GM23248 (cell line): Measurements from ENCODE around the gene ADGRL4. TPM values are rescaled to one million over a fixed set of nuclear protein-coding genes. Genes with fewer than 3 reads are reported as not detected.

Experiments
- DNase-seq: peaks from one replicate; pipeline ENCODE4 v3.0.0-alpha.2; 2015
- H2AFZ ChIP-seq: fragments of 200-600 bp; sonication (generic); 2 replicates; pipeline ENCODE4 v1.6.1; 2016; ENCODE audit warnings: antibody characterized with exemption
- H3F3A ChIP-seq: fragments of 200-600 bp; sonication (generic); 2 replicates; pipeline ENCODE4 v1.6.1; 2016; ENCODE audit warnings: mild to moderate bottlenecking, antibody characterized with exemption, mixed run types; ENCODE audit not compliant: insufficient read depth
- H3K27ac ChIP-seq: fragments of 200-600 bp; sonication (generic); 2 replicates; pipeline ENCODE4 v1.5.1; 2016; ENCODE audit warnings: mild to moderate bottlenecking
- H3K27me3 ChIP-seq: fragments of 200-600 bp; sonication (generic); replicated peaks from 2 replicates; pipeline ENCODE4 v1.6.1; 2016; ENCODE audit warnings: mild to moderate bottlenecking; ENCODE audit not compliant: insufficient read depth
- H3K36me3 ChIP-seq: fragments of 200-600 bp; sonication (generic); 2 replicates; pipeline ENCODE4 v1.6.1; 2016; ENCODE audit warnings: low read depth, mild to moderate bottlenecking
- H3K4me1 ChIP-seq: fragments of 200-600 bp; sonication (generic); 2 replicates; pipeline ENCODE4 v1.6.1; 2016; ENCODE audit warnings: mild to moderate bottlenecking; ENCODE audit not compliant: insufficient read depth
- H3K4me2 ChIP-seq: fragments of 200-600 bp; sonication (generic); one replicate; pipeline ENCODE4 v1.6.1; 2016; ENCODE audit warnings: mild to moderate bottlenecking; ENCODE audit not compliant: unreplicated experiment
- H3K4me3 ChIP-seq: fragments of 200-600 bp; sonication (generic); 2 replicates; pipeline ENCODE4 v1.5.1; 2016; ENCODE audit warnings: mild to moderate bottlenecking
- H3K79me2 ChIP-seq: fragments of 200-600 bp; sonication (generic); 2 replicates; pipeline ENCODE4 v1.6.1; 2016; ENCODE audit warnings: mild to moderate bottlenecking; ENCODE audit not compliant: insufficient read depth
- H3K9ac ChIP-seq: fragments of 200-600 bp; sonication (generic); 2 replicates; pipeline ENCODE4 v1.6.1; 2016; ENCODE audit warnings: mild to moderate bottlenecking
- H3K9me2 ChIP-seq: fragments of 200-600 bp; sonication (generic); 2 replicates; pipeline ENCODE4 v1.6.1; 2016; ENCODE audit warnings: mixed run types, mild to moderate bottlenecking, moderate library complexity; ENCODE audit not compliant: insufficient read depth
- H3K9me3 ChIP-seq: fragments of 200-600 bp; sonication (generic); one replicate; pipeline ENCODE4 v1.6.1; 2017; ENCODE audit warnings: low read depth
- H4K20me1 ChIP-seq: fragments of 200-600 bp; sonication (generic); 2 replicates; pipeline ENCODE4 v1.6.0; 2016; ENCODE audit not compliant: insufficient read depth
- EZH2 ChIP-seq: fragments of 200-600 bp; sonication (generic); IDR thresholded peaks from 2 replicates; pipeline ENCODE4 v1.6.1; 2018; ENCODE audit warnings: antibody characterized with exemption, mild to moderate bottlenecking; ENCODE audit not compliant: insufficient read depth, poor library complexity, severe bottlenecking
- EZH2phosphoT487 ChIP-seq: fragments of 200-600 bp; sonication (generic); IDR thresholded peaks from 2 replicates; pipeline ENCODE4 v1.6.1; 2018; ENCODE audit warnings: antibody characterized with exemption, moderate library complexity, mild to moderate bottlenecking, low read depth; ENCODE audit not compliant: insufficient read depth
- WGBS, 2 experiments: methylation state at CpG; one replicate each; pipeline ENCODE4 v1.1.6; 2015 to 2017; ENCODE audit warnings: low lambda C conversion rate in 2 of 2, low coverage in 1 of 2; ENCODE audit errors: missing lambda C conversion rate in 2 of 2; 5-methylcytosine and 5-hydroxymethylcytosine counted together
- in situ Hi-C: fragments of 300-500 bp; cut with MboI; formaldehyde crosslinking; loops from 2 replicates; pipeline ENCODE4 v1.15.0; 2020
- polyA plus RNA-seq: library from polyadenylated mRNA; unstranded; fragments of >200 nt; fragmentation: Nextera tagmentation; extraction: Ambion mirVana; gene quantifications from 2 replicates; pipeline ENCODE4 v1.2.1, GENCODE V29; 2016
- total RNA-seq: library from RNA; depleted of rRNA; stranded (reverse); fragments of >200 nt; shearing (Covaris generic); gene quantifications from 2 replicates; pipeline ENCODE4 v1.2.3, GENCODE V29; 2014

ADGRL4 gene
- total and polyA plus RNA-seq, 2 experiments from 2014 or later, result 10.6 to 18.1 TPM

- no peak for TF ChIP-seq EZH2phosphoT487
- TF ChIP-seq EZH2, result no peak
- Histone ChIP-seq H3K4me2 (no peak overlapping the region), H2AFZ (no peak overlapping the region), H3F3A (no peaks in the 10 kb centered on the region), H4K20me1 (no peaks in the 10 kb centered on the region), H3K36me3 (no peaks in the 10 kb centered on the region), H3K27ac (no peak overlapping the region), H3K9me2 (no peaks in the 10 kb centered on the region), H3K27me3 (no peaks in the 10 kb centered on the region), H3K4me1 (peaks cover 12% of the 10 kb centered on the region), H3K4me3 (no peak overlapping the region), H3K79me2 (no peaks in the 10 kb centered on the region), H3K9me3 (no peaks in the 10 kb centered on the region), H3K9ac (no peak overlapping the region)
- 92 to 93% methylated on average over 1 of the region's 1 CpG for WGBS, 2 experiments
- in situ Hi-C loops, result no loop called here
- no peak for DNase-seq
These were observed 135.3 kb downstream of the ADGRL4 start for GRCh38 chr1:78871249-78871648.

DNA sequence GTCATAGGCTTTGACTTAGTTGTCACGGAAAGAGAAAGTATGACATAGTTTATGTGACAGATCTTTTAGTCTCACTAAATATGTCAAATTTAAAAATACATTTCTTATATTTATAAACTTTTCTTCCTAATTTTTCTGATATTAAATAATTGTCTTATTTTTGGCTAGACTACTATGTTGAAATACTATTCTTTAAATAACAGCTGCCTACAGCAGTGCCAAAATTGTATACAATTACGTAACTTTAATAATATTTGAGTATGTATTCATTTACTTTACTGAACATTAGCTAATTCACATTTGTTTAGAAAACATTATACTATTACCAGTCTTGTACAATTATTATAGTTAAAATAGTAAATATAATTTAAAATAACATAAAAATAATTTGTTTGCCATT is 137.4 kb downstream of the ADGRL4 start:
- H3K9me3 ChIP-seq, result no peaks in the 10 kb centered on the region
- no peak for TF ChIP-seq EZH2phosphoT487
- TF ChIP-seq EZH2, result no peak
- H3K36me3 ChIP-seq, result no peaks in the 10 kb centered on the region
- no peaks in the 10 kb centered on the region for H3K9me2 ChIP-seq
- WGBS, 2 experiments, result 56 to 74% methylated on average over 2 of the region's 2 CpGs
- H3K4me2 ChIP-seq, result no peak overlapping the region
- H3K79me2 ChIP-seq, result no peaks in the 10 kb centered on the region
- H3K27ac ChIP-seq, result no peak overlapping the region
- in situ Hi-C loops, result no loop called here
- no peak for DNase-seq
- no peak overlapping the region for H3K9ac ChIP-seq
- H4K20me1 ChIP-seq, result no peaks in the 10 kb centered on the region
- no peaks in the 10 kb centered on the region for H3F3A ChIP-seq
- no peaks in the 10 kb centered on the region for H3K27me3 ChIP-seq
- peaks cover 12% of the 10 kb centered on the region for H3K4me1 ChIP-seq
- H2AFZ ChIP-seq, result no peak overlapping the region
- no peak overlapping the region for H3K4me3 ChIP-seq

- H3K27ac ChIP-seq, result no peak overlapping the region
- no peak overlapping the region for H3K4me2 ChIP-seq
- no peaks in the 10 kb centered on the region for H3K9me2 ChIP-seq
- no peaks in the 10 kb centered on the region for H3K4me1 ChIP-seq
- 84 to 87% methylated on average over 2 of the region's 2 CpGs for WGBS, 2 experiments
- no peaks in the 10 kb centered on the region for H4K20me1 ChIP-seq
- no peaks in the 10 kb centered on the region for H3K27me3 ChIP-seq
- DNase-seq, result no peak
- in situ Hi-C loops, result no loop called here
- H3K36me3 ChIP-seq, result no peaks in the 10 kb centered on the region
- H3F3A ChIP-seq, result no peaks in the 10 kb centered on the region
- no peak for TF ChIP-seq EZH2phosphoT487
- no peak for TF ChIP-seq EZH2
- no peak overlapping the region for H3K4me3 ChIP-seq
- no peaks in the 10 kb centered on the region for H3K9me3 ChIP-seq
- no peak overlapping the region for H2AFZ ChIP-seq
- no peak overlapping the region for H3K9ac ChIP-seq
- H3K79me2 ChIP-seq, result no peaks in the 10 kb centered on the region
These were observed 142.4 kb downstream of the ADGRL4 start for GRCh38 chr1:78864175-78864574.

GRCh38 chr1:78856096-78856495 is 150.4 kb downstream of the ADGRL4 start:
- H3K4me3 ChIP-seq, result no peak overlapping the region
- no peak overlapping the region for H2AFZ ChIP-seq
- no peak for DNase-seq
- no peaks in the 10 kb centered on the region for H3K9me3 ChIP-seq
- TF ChIP-seq EZH2 (no peak), EZH2phosphoT487 (no peak)
- no peaks in the 10 kb centered on the region for H3K36me3 ChIP-seq
- in situ Hi-C loops, result no loop called here
- no peaks in the 10 kb centered on the region for H3K27me3 ChIP-seq
- no peaks in the 10 kb centered on the region for H3F3A ChIP-seq
- no peaks in the 10 kb centered on the region for H4K20me1 ChIP-seq
- no peaks in the 10 kb centered on the region for H3K79me2 ChIP-seq
- H3K27ac ChIP-seq, result no peak overlapping the region
- no peak overlapping the region for H3K4me2 ChIP-seq
- no peaks in the 10 kb centered on the region for H3K4me1 ChIP-seq
- 74% methylated on average over 2 of the region's 2 CpGs for WGBS, 2 experiments
- no peaks in the 10 kb centered on the region for H3K9me2 ChIP-seq
- H3K9ac ChIP-seq, result no peak overlapping the region

- no peaks in the 10 kb centered on the region for H3K9me2 ChIP-seq
- no peak overlapping the region for H2AFZ ChIP-seq
- no peak for DNase-seq
- no peak overlapping the region for H3K9ac ChIP-seq
- no peaks in the 10 kb centered on the region for H3K9me3 ChIP-seq
- no peaks in the 10 kb centered on the region for H3K27me3 ChIP-seq
- H3F3A ChIP-seq, result no peaks in the 10 kb centered on the region
- H3K36me3 ChIP-seq, result no peaks in the 10 kb centered on the region
- H4K20me1 ChIP-seq, result no peaks in the 10 kb centered on the region
- H3K4me3 ChIP-seq, result no peak overlapping the region
- in situ Hi-C loops, result no loop called here
- no peaks in the 10 kb centered on the region for H3K4me1 ChIP-seq
- H3K79me2 ChIP-seq, result no peaks in the 10 kb centered on the region
- no peak overlapping the region for H3K4me2 ChIP-seq
- no peak overlapping the region for H3K27ac ChIP-seq
- TF ChIP-seq EZH2 (no peak), EZH2phosphoT487 (no peak)
These were observed 151.3 kb downstream of the ADGRL4 start for GRCh38 chr1:78855258-78855657.
